IMR-90 (cell line): ENCODE results near the gene TCF7L2. TPM values are rescaled to one million over a fixed set of nuclear protein-coding genes. Genes with fewer than 3 reads are reported as not detected.

Experiments used
- ATAC-seq: fragments of 200-7000 bp; cut with Tn5 transposase; 2 replicates; pipeline ENCODE4 v1.9.1; 2020; ENCODE audit warnings: low read depth, mild to moderate bottlenecking, moderate library complexity
- BruUV-seq: library from RNA; stranded (reverse); fragments of 400-500 nt; replicated peaks from 2 replicates; lab custom pipeline; 2021; lab: Mats Ljungman, UMichigan
- CTCF ChIA-PET: fragments of 300-600 bp; formaldehyde crosslinking; extraction: SDS; loops from one replicate; lab custom pipeline; 2021; ENCODE audit warnings: antibody characterized with exemption; lab: Yijun Ruan, JAX
- POLR2A ChIA-PET: fragments of 300-600 bp; sonication (Branson Sonifier 250); formaldehyde crosslinking; loops from one replicate; lab custom pipeline; 2022; ENCODE audit warnings: antibody characterized with exemption; ENCODE audit not compliant: unreplicated experiment; lab: Charles Lee
- DNase-seq: peaks from one replicate; pipeline ENCODE4 v3.0.0; 2013
- H2AFZ ChIP-seq: replicated peaks from 2 replicates; pipeline ENCODE3; 2013; ENCODE audit warnings: low read length, mild to moderate bottlenecking; ENCODE audit not compliant: poor library complexity
- H2AK5ac ChIP-seq: 2 replicates; pipeline ENCODE4 v1.6.1; 2013; ENCODE audit warnings: low read depth, low read length, inconsistent platforms
- H2AK9ac ChIP-seq: replicated peaks from 2 replicates; pipeline ENCODE3; 2013; ENCODE audit warnings: mild to moderate bottlenecking, low read depth, low read length, moderate library complexity; ENCODE audit not compliant: poor library complexity
- H2BK120ac ChIP-seq: 2 replicates; pipeline ENCODE4 v1.6.1; 2013; ENCODE audit warnings: low read depth, low read length, inconsistent platforms
- H2BK15ac ChIP-seq: 3 replicates; pipeline ENCODE4 v1.6.1; 2013; ENCODE audit warnings: low read depth, low read length, inconsistent platforms
- H2BK20ac ChIP-seq: 2 replicates; pipeline ENCODE4 v1.6.1; 2013; ENCODE audit warnings: low read depth, mild to moderate bottlenecking, inconsistent platforms, low read length, moderate library complexity
- H2BK5ac ChIP-seq: 2 replicates; pipeline ENCODE4 v1.6.1; 2013; ENCODE audit warnings: mild to moderate bottlenecking, low read depth, low read length, inconsistent platforms; ENCODE audit not compliant: poor library complexity, severe bottlenecking
- H3K14ac ChIP-seq: replicated peaks from 2 replicates; pipeline ENCODE4 v1.6.1; 2013; ENCODE audit warnings: low read depth, low read length, inconsistent platforms
- H3K18ac ChIP-seq: 2 replicates; pipeline ENCODE4 v1.6.1; 2013; ENCODE audit warnings: low read depth, low read length, control low read depth
- H3K23ac ChIP-seq: 2 replicates; pipeline ENCODE4 v1.6.1; 2013; ENCODE audit warnings: low read depth, low read length, inconsistent platforms
- H3K27ac ChIP-seq: 2 replicates; pipeline ENCODE4 v1.5.1; 2013; ENCODE audit warnings: mild to moderate bottlenecking, control low read depth, low read length; ENCODE audit not compliant: insufficient read depth
- H3K27me3 ChIP-seq: 2 replicates; pipeline ENCODE4 v1.6.1; 2013; ENCODE audit warnings: low read length; ENCODE audit not compliant: control insufficient read depth, insufficient read depth
- H3K36me3 ChIP-seq: 2 replicates; pipeline ENCODE4 v1.6.1; 2013; ENCODE audit warnings: low read length, mixed read lengths; ENCODE audit not compliant: control insufficient read depth, insufficient read depth
- H3K4ac ChIP-seq: 2 replicates; pipeline ENCODE4 v1.6.1; 2013; ENCODE audit warnings: low read depth, low read length, inconsistent platforms
- H3K4me1 ChIP-seq: 2 replicates; pipeline ENCODE4 v1.6.1; 2013; ENCODE audit warnings: low read length, mixed read lengths; ENCODE audit not compliant: control insufficient read depth, insufficient read depth
- H3K4me2 ChIP-seq: 2 replicates; pipeline ENCODE4 v1.6.1; 2013; ENCODE audit warnings: low read depth, mild to moderate bottlenecking, control low read depth, low read length, moderate library complexity
- H3K4me3 ChIP-seq: 2 replicates; pipeline ENCODE4 v1.5.1; 2013; ENCODE audit warnings: low read depth, mild to moderate bottlenecking, control low read depth, low read length, moderate library complexity; ENCODE audit not compliant: insufficient read depth
- H3K56ac ChIP-seq: 2 replicates; pipeline ENCODE4 v1.6.1; 2013; ENCODE audit warnings: low read length, inconsistent platforms; ENCODE audit not compliant: insufficient read depth; ENCODE audit errors: extremely low read depth
- H3K79me1 ChIP-seq, 2 experiments: 2 replicates each; pipeline ENCODE4 v1.6.1; 2013; ENCODE audit warnings: low read length in 2 of 2, inconsistent platforms in 1 of 2, low read depth in 1 of 2
- H3K9ac ChIP-seq: 2 replicates; pipeline ENCODE4 v1.6.1; 2013; ENCODE audit warnings: low read depth, low read length, control low read depth
- H3K9me1 ChIP-seq: 2 replicates; pipeline ENCODE4 v1.6.1; 2013; ENCODE audit warnings: low read length, inconsistent platforms; ENCODE audit not compliant: insufficient read depth
- H3K9me3 ChIP-seq: 2 replicates; pipeline ENCODE4 v1.6.1; 2013; ENCODE audit warnings: low read length; ENCODE audit not compliant: control insufficient read depth, insufficient read depth
- H4K20me1 ChIP-seq: 2 replicates; pipeline ENCODE4 v1.6.1; 2013; ENCODE audit warnings: low read length, inconsistent platforms; ENCODE audit not compliant: insufficient read depth
- H4K5ac ChIP-seq: 2 replicates; pipeline ENCODE4 v1.6.1; 2013; ENCODE audit warnings: mild to moderate bottlenecking, low read depth, low read length, control low read depth
- H4K8ac ChIP-seq, 2 experiments: 2 replicates each; pipeline ENCODE4 v1.6.1; 2013; ENCODE audit warnings: low read depth in 2 of 2, low read length in 2 of 2, control low read depth in 1 of 2, inconsistent platforms in 1 of 2
- H4K91ac ChIP-seq: 2 replicates; pipeline ENCODE4 v1.6.1; 2013; ENCODE audit warnings: low read depth, low read length, inconsistent platforms; ENCODE audit not compliant: insufficient read depth
- CHD1 ChIP-seq: IDR thresholded peaks from 2 replicates; pipeline ENCODE4 v1.6.1; 2012; ENCODE audit warnings: low read depth, low read length, improper control_type of control experiment
- MXI1 ChIP-seq: IDR thresholded peaks from 2 replicates; pipeline ENCODE4 v1.6.1; 2012; ENCODE audit warnings: low read depth, mild to moderate bottlenecking, low read length, moderate library complexity, borderline replicate concordance
- NFE2L2 ChIP-seq: fragments of 150-350 bp; IDR thresholded peaks from 2 replicates; pipeline ENCODE4 v1.6.1; 2016; ENCODE audit warnings: low read depth, mild to moderate bottlenecking, low read length
- POLR2A ChIP-seq: IDR thresholded peaks from 2 replicates; pipeline ENCODE4 v1.6.1; 2012; ENCODE audit warnings: mild to moderate bottlenecking, low read depth, low read length
- RAD21 ChIP-seq: IDR thresholded peaks from 2 replicates; pipeline ENCODE4 v1.6.1; 2012; ENCODE audit warnings: low read length, improper control_type of control experiment
- RCOR1 ChIP-seq: IDR thresholded peaks from 2 replicates; pipeline ENCODE4 v1.6.1; 2012; ENCODE audit warnings: mild to moderate bottlenecking, low read length, improper control_type of control experiment; ENCODE audit not compliant: insufficient replicate concordance
- RFX5 ChIP-seq: IDR thresholded peaks from 2 replicates; pipeline ENCODE4 v1.8.0; 2012; ENCODE audit warnings: low read depth, mild to moderate bottlenecking, low read length, moderate library complexity
- WGBS, 2 experiments: methylation state at CpG; one replicate each; pipeline versions ENCODE4 v1.1.5 to v1.1.7; 2013; ENCODE audit warnings: missing lambda C conversion rate in 2 of 2; ENCODE audit not compliant: insufficient read length in 1 of 2; ENCODE audit errors: extremely low coverage in 2 of 2; 5-methylcytosine and 5-hydroxymethylcytosine counted together
- dilution Hi-C: fragments of 300-500 bp; cut with HindIII; formaldehyde crosslinking; loops from one replicate; pipeline ENCODE4 v1.14.3; 2018; ENCODE audit warnings: low sequenced_read_pairs; ENCODE audit not compliant: unreplicated experiment
- in situ Hi-C: fragments of 300-500 bp; cut with MboI; formaldehyde crosslinking; loops from 3 replicates; pipeline ENCODE4 v1.14.3; 2019; ENCODE audit warnings: low sequenced_read_pairs, inconsistent platforms, mixed read lengths
- intact Hi-C: fragments of 100-400 bp; cut with micrococcal nuclease; formaldehyde crosslinking; loops from 2 replicates; pipeline ENCODE4 v1.10.0; 2022
- polyA plus RNA-seq, 3 experiments: library from polyadenylated mRNA; depleted of rRNA; stranded (reverse); fragments of >200 nt; gene quantifications; 2 replicates each; pipeline ENCODE4 v1.2.3, GENCODE V29; 2012; ENCODE audit warnings: low replicate concordance in 1 of 3
- total RNA-seq: library from RNA; depleted of rRNA; stranded (reverse); fragments of >200 nt; gene quantifications from 2 replicates; pipeline ENCODE4 v1.2.3, GENCODE V29; 2012
- TF ChIP-seq, protein P1 (sequence below): fragments of 150-350 bp; IDR thresholded peaks from 2 replicates; pipeline ENCODE4 v1.6.1; 2017; ENCODE audit warnings: mild to moderate bottlenecking, antibody characterized with exemption, low read length, low read depth

TCF7L2 gene
- total and polyA plus RNA-seq, 2 of the 4 experiments (the other 2 are of a cell fraction) = 1.3 to 12.2 TPM

DNA sequence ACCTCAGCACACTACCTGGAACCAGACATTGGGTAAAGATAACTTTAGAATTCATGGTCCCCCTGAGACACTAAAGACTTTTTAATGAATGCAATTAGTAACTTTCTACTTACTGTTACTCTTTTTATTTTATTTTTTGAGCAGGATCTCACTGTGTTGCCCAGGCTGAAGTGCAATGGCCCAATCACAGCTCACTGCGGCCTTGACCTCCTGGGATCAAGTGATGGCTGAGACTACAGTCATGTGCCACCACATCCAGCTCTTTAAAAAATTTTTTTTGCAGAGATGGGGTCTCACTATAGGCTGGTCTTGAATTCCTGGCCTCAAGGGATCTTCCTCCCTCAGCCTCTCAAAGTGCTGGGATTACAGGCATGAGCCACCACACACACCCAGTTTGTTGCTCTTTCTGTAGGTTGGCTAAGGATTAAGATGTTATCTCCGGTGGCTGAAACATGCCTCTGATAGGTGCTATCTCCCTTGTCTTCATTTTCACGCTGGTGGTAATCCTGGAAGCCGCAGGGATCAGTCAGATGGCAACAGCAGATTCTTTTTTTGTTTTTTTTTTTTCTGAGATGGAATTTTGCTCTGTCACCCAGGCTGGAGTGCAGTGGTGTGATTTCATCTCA, 128.3 kb downstream of the TCF7L2 start:
- H3K4me1 ChIP-seq = peaks cover 2% of the 10 kb centered on the region

More for the DNA sequence above, 128.3 kb downstream of the TCF7L2 start:
- no peaks in the 10 kb centered on the region for H3K27me3 ChIP-seq
- H2AK9ac ChIP-seq = no peak overlapping the region
- DNase-seq (no peak), ATAC-seq (no peak)
- no TSS peak for BruUV-seq
- POLR2A ChIA-PET = no interaction called here
- no peak overlapping the region for H3K4me3 ChIP-seq
- intact Hi-C loops (no loop called here), dilution Hi-C loops (no loop called here), in situ Hi-C loops (no loop called here)
- peaks cover 16% of the 10 kb centered on the region for H3K9me1 ChIP-seq
- H2BK5ac ChIP-seq = no peak overlapping the region
- H2AK5ac ChIP-seq = no peak overlapping the region
- no peak overlapping the region for H3K23ac ChIP-seq
- H2BK120ac ChIP-seq = no peak overlapping the region
- no peak overlapping the region for H3K4me2 ChIP-seq
- 100% methylated on average over 1 of the region's 4 CpGs; no CpG with 5 or more reads in 1 of the 2 experiments for WGBS, 2 experiments
- CTCF ChIA-PET = no interaction called here
- no peak overlapping the region for H4K8ac ChIP-seq
- no peak overlapping the region for H2AFZ ChIP-seq
- H4K91ac ChIP-seq = no peak overlapping the region
- H3K14ac ChIP-seq = no peak overlapping the region
- H3K36me3 ChIP-seq = peaks cover 4% of the 10 kb centered on the region; the same call in 1 of the 2 replicates
- no peak overlapping the region for H2BK20ac ChIP-seq
- no peak overlapping the region for H3K4ac ChIP-seq
- no peak overlapping the region for H3K27ac ChIP-seq
- H3K9ac ChIP-seq = no peak overlapping the region
- no peaks in the 10 kb centered on the region for H3K9me3 ChIP-seq
- no peak overlapping the region for H3K18ac ChIP-seq
- peaks cover 18 to 34% of the 10 kb centered on the region in 2 experiments for H3K79me1 ChIP-seq
- H3K56ac ChIP-seq = no peak overlapping the region
- H4K20me1 ChIP-seq = peaks cover 3% of the 10 kb centered on the region; the same call in 1 of the 2 replicates
- no peak overlapping the region for H4K5ac ChIP-seq
- H2BK15ac ChIP-seq = no peak overlapping the region
- TF ChIP-seq, protein P1, sequence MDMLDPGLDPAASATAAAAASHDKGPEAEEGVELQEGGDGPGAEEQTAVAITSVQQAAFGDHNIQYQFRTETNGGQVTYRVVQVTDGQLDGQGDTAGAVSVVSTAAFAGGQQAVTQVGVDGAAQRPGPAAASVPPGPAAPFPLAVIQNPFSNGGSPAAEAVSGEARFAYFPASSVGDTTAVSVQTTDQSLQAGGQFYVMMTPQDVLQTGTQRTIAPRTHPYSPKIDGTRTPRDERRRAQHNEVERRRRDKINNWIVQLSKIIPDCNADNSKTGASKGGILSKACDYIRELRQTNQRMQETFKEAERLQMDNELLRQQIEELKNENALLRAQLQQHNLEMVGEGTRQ = no peak
- TF ChIP-seq RCOR1 (no peak), RAD21 (no peak), NFE2L2 (no peak), CHD1 (no peak), RFX5 (no peak), MXI1 (no peak), POLR2A (no peak)
